HL-60 (cell line): ENCODE measurements around the gene KMT2C.

ENCODE experiments used
- POLR2AphosphoS5 ChIP-seq: IDR thresholded peaks from 2 replicates; pipeline ENCODE4 v1.6.1; 2012; ENCODE audit warnings: low read depth
- TF ChIP-seq, protein P1 (sequence below): IDR thresholded peaks from one replicate; pipeline ENCODE4 v1.5.1; 2011; ENCODE audit warnings: low read length, control low read depth, inconsistent platforms; ENCODE audit not compliant: insufficient read depth

DNA sequence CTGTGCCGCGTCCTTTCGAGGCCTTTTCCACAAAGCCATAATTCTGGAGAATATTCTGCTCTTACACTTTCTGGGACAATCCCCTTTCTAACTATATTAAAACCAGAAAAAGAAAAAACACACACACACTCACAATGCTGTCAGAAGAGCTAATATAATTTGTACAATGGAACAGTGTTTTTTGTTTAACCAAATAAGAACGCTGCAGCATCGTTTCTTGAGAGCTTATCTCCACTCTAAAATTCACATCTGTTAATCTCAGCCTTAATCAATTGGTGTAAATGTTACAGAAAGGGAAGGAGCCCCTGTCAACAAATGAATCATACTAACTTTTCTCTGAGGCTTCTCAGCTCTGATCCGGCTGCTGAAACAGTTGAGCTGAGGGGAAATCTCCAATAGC, 286.4 kb downstream of the KMT2C start:
- TF ChIP-seq, protein P1, sequence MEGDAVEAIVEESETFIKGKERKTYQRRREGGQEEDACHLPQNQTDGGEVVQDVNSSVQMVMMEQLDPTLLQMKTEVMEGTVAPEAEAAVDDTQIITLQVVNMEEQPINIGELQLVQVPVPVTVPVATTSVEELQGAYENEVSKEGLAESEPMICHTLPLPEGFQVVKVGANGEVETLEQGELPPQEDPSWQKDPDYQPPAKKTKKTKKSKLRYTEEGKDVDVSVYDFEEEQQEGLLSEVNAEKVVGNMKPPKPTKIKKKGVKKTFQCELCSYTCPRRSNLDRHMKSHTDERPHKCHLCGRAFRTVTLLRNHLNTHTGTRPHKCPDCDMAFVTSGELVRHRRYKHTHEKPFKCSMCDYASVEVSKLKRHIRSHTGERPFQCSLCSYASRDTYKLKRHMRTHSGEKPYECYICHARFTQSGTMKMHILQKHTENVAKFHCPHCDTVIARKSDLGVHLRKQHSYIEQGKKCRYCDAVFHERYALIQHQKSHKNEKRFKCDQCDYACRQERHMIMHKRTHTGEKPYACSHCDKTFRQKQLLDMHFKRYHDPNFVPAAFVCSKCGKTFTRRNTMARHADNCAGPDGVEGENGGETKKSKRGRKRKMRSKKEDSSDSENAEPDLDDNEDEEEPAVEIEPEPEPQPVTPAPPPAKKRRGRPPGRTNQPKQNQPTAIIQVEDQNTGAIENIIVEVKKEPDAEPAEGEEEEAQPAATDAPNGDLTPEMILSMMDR = no peak
- TF ChIP-seq POLR2AphosphoS5 = no peak
